Smooth muscle cell (in vitro differentiated cells): ENCODE data around the gene SRR. TPM values are rescaled to one million over a fixed set of nuclear protein-coding genes. Genes with fewer than 3 reads are reported as not detected.
A peak's percentile ranks its signal among the peaks of the same experiment; 100 is the strongest.

Experiments used
- DNase-seq: peaks from one replicate; lab custom pipeline; 2025; ENCODE audit not compliant: unreplicated experiment; lab: John Stamatoyannopoulos, UW
- H2AFZ ChIP-seq: fragments of 200-600 bp; sonication (generic); 2 replicates; pipeline ENCODE4 v1.6.0; 2016; ENCODE audit warnings: antibody characterized with exemption, low read depth, mild to moderate bottlenecking
- H3F3A ChIP-seq: fragments of 200-600 bp; sonication (generic); 2 replicates; pipeline ENCODE4 v1.6.0; 2017; ENCODE audit warnings: antibody characterized with exemption, low read depth
- H3K27ac ChIP-seq: fragments of 200-600 bp; sonication (generic); 2 replicates; pipeline ENCODE4 v1.5.1; 2016; ENCODE audit warnings: low read depth, mild to moderate bottlenecking
- H3K27me3 ChIP-seq: fragments of 200-600 bp; sonication (generic); 2 replicates; pipeline ENCODE4 v1.6.1; 2016; ENCODE audit warnings: low read depth, mild to moderate bottlenecking
- H3K36me3 ChIP-seq: fragments of 200-600 bp; sonication (generic); 2 replicates; pipeline ENCODE4 v1.5.1; 2016; ENCODE audit warnings: low read depth
- H3K4me1 ChIP-seq: fragments of 200-600 bp; sonication (generic); 2 replicates; pipeline ENCODE4 v1.5.1; 2016; ENCODE audit warnings: low read depth
- H3K4me2 ChIP-seq: fragments of 200-600 bp; sonication (generic); 2 replicates; pipeline ENCODE4 v1.6.0; 2016; ENCODE audit warnings: mild to moderate bottlenecking
- H3K4me3 ChIP-seq: fragments of 200-600 bp; sonication (generic); 2 replicates; pipeline ENCODE4 v1.5.1; 2016; ENCODE audit warnings: mild to moderate bottlenecking
- H3K79me2 ChIP-seq: fragments of 200-600 bp; sonication (generic); 2 replicates; pipeline ENCODE4 v1.6.0; 2016; ENCODE audit warnings: low read depth, mild to moderate bottlenecking
- H3K9ac ChIP-seq: fragments of 200-600 bp; sonication (generic); 2 replicates; pipeline ENCODE4 v1.6.0; 2016; ENCODE audit warnings: low read depth
- H3K9me3 ChIP-seq: fragments of 200-600 bp; sonication (generic); replicated peaks from 2 replicates; pipeline ENCODE4 v1.5.1; 2016; ENCODE audit warnings: low read depth
- H4K20me1 ChIP-seq: fragments of 200-600 bp; sonication (generic); 2 replicates; pipeline ENCODE4 v1.6.0; 2016; ENCODE audit warnings: low read depth
- WGBS: methylation state at CpG from one replicate; pipeline ENCODE4 v1.1.7; 2016; ENCODE audit warnings: low lambda C conversion rate; 5-methylcytosine and 5-hydroxymethylcytosine counted together
- polyA plus RNA-seq: library from polyadenylated mRNA; unstranded; fragments of >200 nt; fragmentation: Nextera tagmentation; extraction: Ambion mirVana; gene quantifications from 2 replicates; pipeline ENCODE4 v1.2.1, GENCODE V29; 2016
- total RNA-seq: library from RNA; depleted of rRNA; stranded (reverse); fragments of >200 nt; gene quantifications from 2 replicates; pipeline ENCODE4 v1.2.3, GENCODE V29; 2014
- TF ChIP-seq, protein P1 (sequence below): fragments of 200-600 bp; sonication (generic); IDR thresholded peaks from 2 replicates; pipeline ENCODE4 v1.5.1; 2017; ENCODE audit warnings: borderline replicate concordance, mild to moderate bottlenecking, antibody characterized with exemption; ENCODE audit not compliant: insufficient read depth, poor library complexity, severe bottlenecking

The SRR gene
- total and polyA plus RNA-seq, 2 experiments from 2014 or later = 11.3 to 35.2 TPM

DNA sequence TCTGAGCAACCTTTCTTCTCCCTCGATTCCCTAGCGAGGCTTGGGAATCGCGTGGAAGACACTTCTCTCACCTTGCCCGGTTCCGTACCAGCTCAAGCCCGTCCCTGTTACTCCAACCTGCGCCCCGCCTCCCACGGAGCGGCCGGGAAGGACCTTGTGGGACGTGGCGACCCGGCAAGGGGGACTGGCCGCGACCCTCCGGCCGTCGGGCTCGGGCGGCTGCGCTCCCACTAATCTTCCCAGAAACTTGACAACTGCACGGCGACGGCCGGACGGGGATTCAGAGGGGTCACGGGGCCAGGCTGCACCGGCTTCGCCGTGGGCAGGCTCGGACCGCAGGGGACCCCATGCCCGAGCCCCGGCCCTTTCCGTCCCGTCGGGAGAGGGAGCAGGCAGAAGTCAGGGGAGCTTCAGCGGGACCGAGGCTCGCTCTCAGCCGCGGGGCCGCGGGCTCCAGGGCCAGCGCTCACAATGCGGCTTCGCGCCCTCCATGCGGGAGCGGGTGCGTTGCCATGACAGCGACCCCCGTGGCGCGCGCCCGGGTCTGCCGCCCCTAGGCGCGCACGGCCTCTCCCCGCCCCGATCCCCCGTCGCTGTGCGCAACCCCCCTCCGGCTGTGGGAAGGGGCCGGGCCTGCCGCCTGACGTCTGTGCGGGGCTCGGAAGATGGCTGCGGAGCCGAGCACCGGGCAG lies 33.2 kb downstream of the SRR start, which contains the start of gene SGSM2:
Gene SGSM2, plus strand, starts transcription at position 650 of the 692 bp plus-strand sequence. CDS start 188 bp downstream, outside the sequence.
- Histone ChIP-seq H3K27me3 (no peaks in the 10 kb centered on the region), H4K20me1 (no peaks in the 10 kb centered on the region), H3K27ac (peak within 1 kb of the TSS; percentile 71), H3K9me3 (no peaks in the 10 kb centered on the region), H3K4me1 (peaks cover 10% of the 10 kb centered on the region), H2AFZ (peak within 1 kb of the TSS; percentile 97), H3K4me3 (peak within 1 kb of the TSS; percentile 75), H3K36me3 (peaks cover 7% of the 10 kb centered on the region), H3K4me2 (peak within 1 kb of the TSS; percentile 87), H3K79me2 (peaks cover 34% of the 10 kb centered on the region), H3K9ac (peak within 1 kb of the TSS; percentile 89), H3F3A (peaks cover 4% of the 10 kb centered on the region)
- TF ChIP-seq, protein P1, sequence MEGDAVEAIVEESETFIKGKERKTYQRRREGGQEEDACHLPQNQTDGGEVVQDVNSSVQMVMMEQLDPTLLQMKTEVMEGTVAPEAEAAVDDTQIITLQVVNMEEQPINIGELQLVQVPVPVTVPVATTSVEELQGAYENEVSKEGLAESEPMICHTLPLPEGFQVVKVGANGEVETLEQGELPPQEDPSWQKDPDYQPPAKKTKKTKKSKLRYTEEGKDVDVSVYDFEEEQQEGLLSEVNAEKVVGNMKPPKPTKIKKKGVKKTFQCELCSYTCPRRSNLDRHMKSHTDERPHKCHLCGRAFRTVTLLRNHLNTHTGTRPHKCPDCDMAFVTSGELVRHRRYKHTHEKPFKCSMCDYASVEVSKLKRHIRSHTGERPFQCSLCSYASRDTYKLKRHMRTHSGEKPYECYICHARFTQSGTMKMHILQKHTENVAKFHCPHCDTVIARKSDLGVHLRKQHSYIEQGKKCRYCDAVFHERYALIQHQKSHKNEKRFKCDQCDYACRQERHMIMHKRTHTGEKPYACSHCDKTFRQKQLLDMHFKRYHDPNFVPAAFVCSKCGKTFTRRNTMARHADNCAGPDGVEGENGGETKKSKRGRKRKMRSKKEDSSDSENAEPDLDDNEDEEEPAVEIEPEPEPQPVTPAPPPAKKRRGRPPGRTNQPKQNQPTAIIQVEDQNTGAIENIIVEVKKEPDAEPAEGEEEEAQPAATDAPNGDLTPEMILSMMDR = no peak
- DNase-seq = peak; percentile 35
- under 1% methylated on average over 53 of the region's 77 CpGs for WGBS

DNA sequence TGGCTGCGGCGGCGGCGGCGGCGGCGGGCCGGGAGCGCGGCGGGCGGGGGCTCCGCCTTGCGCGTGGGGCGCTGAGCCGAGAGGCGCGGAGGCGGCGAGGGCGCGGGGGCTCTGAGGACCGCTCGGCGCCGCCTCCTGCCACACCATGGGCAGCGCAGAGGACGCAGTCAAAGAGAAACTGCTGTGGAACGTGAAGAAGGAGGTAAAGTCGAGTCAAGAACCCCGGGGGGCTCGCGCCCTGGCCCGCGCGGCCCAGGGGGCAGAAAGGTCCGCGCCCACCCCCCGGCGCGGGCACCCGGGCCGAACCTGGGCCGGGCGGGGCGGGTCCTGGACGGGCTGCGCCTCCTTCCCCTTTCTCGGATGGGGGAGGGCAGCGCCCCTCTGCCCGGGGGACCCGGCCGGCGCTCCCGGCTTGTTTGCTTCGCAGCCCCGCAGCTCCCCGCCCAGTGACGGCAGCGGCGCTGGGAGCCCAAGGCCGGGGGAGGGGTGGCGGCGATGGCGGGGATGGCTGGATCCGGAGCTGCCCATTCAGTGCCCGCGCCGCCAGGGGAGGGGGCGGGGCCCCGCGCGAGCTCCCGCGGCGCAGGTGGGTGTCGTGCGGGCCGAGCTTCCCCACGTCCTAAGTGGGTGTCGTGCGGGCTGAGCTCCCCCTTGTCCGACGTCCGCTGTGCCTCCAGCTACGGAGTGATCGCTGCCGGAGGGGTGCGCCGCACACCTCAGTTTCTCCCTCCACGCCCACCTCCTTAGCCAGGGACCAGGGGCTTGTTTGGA lies 34.0 kb downstream of the SRR start:
- TF ChIP-seq, protein P1 = no peak
- H3K27ac ChIP-seq = peak overlapping the region; percentile 57
- H3K4me2 ChIP-seq = peak overlapping the region; percentile 87
- peaks cover 4% of the 10 kb centered on the region for H3F3A ChIP-seq
- H3K9me3 ChIP-seq = no peaks in the 10 kb centered on the region
- peaks cover 33% of the 10 kb centered on the region for H3K79me2 ChIP-seq
- peak overlapping the region; percentile 75 for H3K4me3 ChIP-seq
- peak overlapping the region; percentile 91 for H2AFZ ChIP-seq
- H3K27me3 ChIP-seq = no peaks in the 10 kb centered on the region
- H3K36me3 ChIP-seq = peaks cover 7% of the 10 kb centered on the region
- H3K9ac ChIP-seq = peak overlapping the region; percentile 82
- H4K20me1 ChIP-seq = no peaks in the 10 kb centered on the region
- peaks cover 10% of the 10 kb centered on the region for H3K4me1 ChIP-seq
- peak; percentile 35 for DNase-seq
- WGBS = under 1% methylated on average over 45 of the region's 92 CpGs

DNA sequence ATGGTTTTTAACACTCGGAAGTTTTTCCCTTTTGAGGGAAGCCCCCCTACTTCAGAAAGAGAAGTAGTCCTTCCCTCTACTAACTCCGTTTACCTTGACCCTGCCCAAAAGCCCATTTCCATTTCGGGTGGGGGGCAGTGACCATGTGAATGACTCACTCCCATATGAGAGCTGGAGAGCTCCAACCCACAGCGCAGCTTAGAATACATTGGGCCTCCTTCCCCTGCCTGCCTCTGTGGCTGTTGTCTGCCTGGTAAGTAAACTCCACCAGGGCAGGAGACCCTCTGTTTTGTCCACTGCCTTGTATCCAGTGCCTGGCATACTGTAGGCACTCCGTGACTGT lies 34.5 kb downstream of the SRR start:
- Histone ChIP-seq H3F3A (peaks cover 5% of the 10 kb centered on the region), H3K79me2 (peaks cover 27% of the 10 kb centered on the region), H3K9ac (peak overlapping the region; percentile 82), H3K9me3 (no peaks in the 10 kb centered on the region), H3K4me1 (peaks cover 10% of the 10 kb centered on the region), H3K36me3 (peaks cover 3% of the 10 kb centered on the region), H2AFZ (peak overlapping the region; percentile 91), H3K4me2 (peak overlapping the region; percentile 87), H3K27ac (peak overlapping the region; percentile 57), H4K20me1 (no peaks in the 10 kb centered on the region), H3K4me3 (peak overlapping the region; percentile 75), H3K27me3 (no peaks in the 10 kb centered on the region)
- peak; percentile 28 for DNase-seq
- WGBS = 14% methylated on average over 5 of the region's 5 CpGs
- TF ChIP-seq, protein P1 = no peak
